SK-N-SH treated with all-trans-retinoic acid at 6 μM for 48 hours (cell line): ENCODE measurements around the gene SLCO3A1.

ENCODE experiments used
- CSDC2 ChIP-seq: fragments of 250-450 bp; sonication (Bioruptor Pico); IDR thresholded peaks from 2 replicates; pipeline ENCODE4 v1.5.0; 2020; ENCODE audit warnings: mild to moderate bottlenecking, moderate library complexity
- ISL1 ChIP-seq: fragments of 250-450 bp; sonication (Bioruptor Pico); IDR thresholded peaks from 2 replicates; pipeline ENCODE4 v2.1.2; 2022; ENCODE audit warnings: mild to moderate bottlenecking, moderate library complexity

GRCh38 chr15:91913560-91913959 lies 60.1 kb downstream of the SLCO3A1 start:
- TF ChIP-seq CSDC2 (CRISPR knock-in tag) (no peak), ISL1 (CRISPR knock-in tag) (no peak)
